Stimulated activated CD4-positive, alpha-beta T cell treated with anti-CD3 and anti-CD28 coated beads, Interleukin-1b, Interleukin-23, amount 100 ng/mL, for 24 hours (primary cell): Measurements from ENCODE around the gene ILK.

ENCODE experiments used
- DNase-seq, 4 experiments: peaks; one replicate each; pipeline ENCODE4 v3.0.0-alpha.2; 2020; ENCODE audit warnings: low read depth in 4 of 4, low spot score in 1 of 4

Gene ILK

GRCh38 chr11:6604790-6605189, 1.2 kb downstream of the ILK start:
- no peak for DNase-seq

GRCh38 chr11:6606471-6607189, 3.1 kb downstream of the ILK start:
- DNase-seq, result no peak

DNA sequence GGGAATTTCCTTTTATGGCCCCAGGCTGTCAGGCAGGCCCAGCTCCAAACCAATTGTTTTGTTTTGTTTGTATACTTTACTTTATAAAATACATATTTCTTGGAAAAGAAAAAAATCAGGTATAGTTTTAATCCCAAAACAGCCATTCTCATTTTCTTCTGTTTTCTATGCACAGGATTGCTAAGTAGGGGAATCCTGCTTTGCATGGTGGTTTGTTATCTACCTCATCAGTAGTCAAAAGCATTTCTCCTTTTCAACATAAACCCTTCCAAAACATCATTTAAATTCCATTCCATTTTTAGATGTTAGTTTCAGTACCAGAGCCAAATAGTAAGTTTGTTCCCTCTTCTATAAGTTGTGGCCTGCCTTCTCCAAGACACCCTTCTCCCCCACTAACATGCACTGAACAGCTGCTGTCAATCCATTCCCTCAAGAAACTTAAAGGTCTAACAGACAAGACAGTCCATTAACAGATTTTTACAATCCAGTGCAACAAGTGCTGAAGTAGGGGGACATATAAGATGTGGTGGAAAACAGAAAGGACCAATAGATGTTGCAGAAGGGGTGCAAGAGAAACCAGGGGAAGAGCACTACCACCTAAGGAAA, 3.7 kb downstream of the ILK start:
- no peak for DNase-seq

DNA sequence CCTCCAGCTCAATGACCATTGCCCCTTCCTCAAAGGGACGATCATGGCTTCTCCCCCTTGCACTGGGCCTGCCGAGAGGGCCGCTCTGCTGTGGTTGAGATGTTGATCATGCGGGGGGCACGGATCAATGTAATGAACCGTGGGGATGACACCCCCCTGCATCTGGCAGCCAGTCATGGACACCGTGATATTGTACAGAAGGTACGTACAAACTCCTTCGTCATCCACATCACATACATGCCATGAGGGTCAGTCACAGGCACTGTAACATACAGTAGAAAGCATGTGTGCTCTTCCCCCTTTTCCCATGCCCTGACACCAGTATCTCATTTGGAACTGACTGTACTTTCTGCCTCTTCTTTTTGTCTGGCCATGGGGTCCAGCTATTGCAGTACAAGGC, 4.4 kb downstream of the ILK start:
- no peak for DNase-seq

DNA sequence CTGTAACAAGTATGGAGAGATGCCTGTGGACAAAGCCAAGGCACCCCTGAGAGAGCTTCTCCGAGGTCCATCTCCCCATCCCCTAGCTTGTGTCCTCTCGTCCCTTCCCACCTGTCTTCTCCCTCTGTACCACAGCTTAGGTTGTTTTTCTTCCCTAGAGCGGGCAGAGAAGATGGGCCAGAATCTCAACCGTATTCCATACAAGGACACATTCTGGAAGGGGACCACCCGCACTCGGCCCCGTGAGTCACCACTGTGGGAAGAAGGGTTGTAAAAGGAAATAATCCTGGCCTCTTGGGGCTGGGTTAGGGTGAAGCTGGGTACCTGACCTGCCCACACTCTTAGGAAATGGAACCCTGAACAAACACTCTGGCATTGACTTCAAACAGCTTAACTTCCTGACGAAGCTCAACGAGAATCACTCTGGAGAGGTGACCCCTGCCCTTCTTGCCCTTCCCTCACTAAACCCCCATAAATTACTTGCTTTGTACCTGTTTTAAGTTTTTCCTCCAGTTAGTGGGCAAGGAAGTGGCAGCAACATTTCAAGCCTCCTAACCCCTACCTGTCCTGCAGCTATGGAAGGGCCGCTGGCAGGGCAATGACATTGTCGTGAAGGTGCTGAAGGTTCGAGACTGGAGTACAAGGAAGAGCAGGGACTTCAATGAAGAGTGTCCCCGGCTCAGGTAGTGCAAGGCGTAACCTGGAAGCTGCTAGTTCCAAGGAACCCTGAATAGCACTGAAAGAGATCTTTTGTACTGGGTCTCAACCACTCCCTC, 5.3 kb downstream of the ILK start:
- no peak for DNase-seq

DNA sequence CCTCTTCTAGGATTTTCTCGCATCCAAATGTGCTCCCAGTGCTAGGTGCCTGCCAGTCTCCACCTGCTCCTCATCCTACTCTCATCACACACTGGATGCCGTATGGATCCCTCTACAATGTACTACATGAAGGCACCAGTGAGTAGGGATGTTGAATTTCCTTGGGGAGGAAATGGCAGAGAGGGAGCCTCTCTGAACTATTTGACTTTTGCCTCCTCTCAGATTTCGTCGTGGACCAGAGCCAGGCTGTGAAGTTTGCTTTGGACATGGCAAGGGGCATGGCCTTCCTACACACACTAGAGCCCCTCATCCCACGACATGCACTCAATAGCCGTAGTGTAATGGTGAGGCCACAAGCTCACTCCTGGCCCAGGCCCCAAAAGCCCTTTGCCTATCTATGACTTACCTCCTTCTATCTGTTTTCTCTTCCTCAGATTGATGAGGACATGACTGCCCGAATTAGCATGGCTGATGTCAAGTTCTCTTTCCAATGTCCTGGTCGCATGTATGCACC, 6.0 kb downstream of the ILK start:
- no peak for DNase-seq

DNA sequence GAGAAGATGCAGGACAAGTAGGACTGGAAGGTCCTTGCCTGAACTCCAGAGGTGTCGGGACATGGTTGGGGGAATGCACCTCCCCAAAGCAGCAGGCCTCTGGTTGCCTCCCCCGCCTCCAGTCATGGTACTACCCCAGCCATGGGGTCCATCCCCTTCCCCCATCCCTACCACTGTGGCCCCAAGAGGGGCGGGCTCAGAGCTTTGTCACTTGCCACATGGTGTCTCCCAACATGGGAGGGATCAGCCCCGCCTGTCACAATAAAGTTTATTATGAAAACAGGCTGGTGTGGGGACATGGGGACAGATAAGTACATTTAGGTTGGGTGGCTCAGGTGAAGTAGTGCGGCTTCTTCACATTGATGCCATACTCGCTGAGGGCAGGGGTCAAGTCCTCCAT, 7.0 kb downstream of the ILK start:
- DNase-seq, result no peak

GRCh38 chr11:6611092-6611962, 7.8 kb downstream of the ILK start:
- DNase-seq, result no peak

DNA sequence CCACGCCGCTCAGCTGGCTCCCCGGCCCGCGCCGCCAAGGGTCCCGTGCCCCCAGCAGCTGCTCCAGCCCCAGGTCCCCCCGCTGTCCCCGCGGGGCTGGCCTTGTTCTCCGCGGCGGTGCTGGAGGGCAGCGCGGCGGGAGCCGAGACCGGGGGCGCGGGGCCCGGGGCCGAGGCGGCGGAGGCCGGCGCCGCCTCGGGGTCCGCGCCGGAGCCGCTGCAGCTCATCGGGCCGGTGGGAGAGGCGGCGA, 8.3 kb downstream of the ILK start:
- no peak for DNase-seq

GRCh38 chr11:6612213-6613041, 8.9 kb downstream of the ILK start, which contains the start of gene TAF10:
TAF10 (minus strand) TSS chr11:6612216; CDS start chr11:6612189, 27 bp downstream.
- DNase-seq, result peak; percentile 88 to 94 (median 92)

- DNase-seq, result no peak
Observed at GRCh38 chr11:6613496-6613895, 9.9 kb downstream of the ILK start.

- no peak for DNase-seq
Observed at GRCh38 chr11:6614446-6614845, 10.9 kb downstream of the ILK start.

DNA sequence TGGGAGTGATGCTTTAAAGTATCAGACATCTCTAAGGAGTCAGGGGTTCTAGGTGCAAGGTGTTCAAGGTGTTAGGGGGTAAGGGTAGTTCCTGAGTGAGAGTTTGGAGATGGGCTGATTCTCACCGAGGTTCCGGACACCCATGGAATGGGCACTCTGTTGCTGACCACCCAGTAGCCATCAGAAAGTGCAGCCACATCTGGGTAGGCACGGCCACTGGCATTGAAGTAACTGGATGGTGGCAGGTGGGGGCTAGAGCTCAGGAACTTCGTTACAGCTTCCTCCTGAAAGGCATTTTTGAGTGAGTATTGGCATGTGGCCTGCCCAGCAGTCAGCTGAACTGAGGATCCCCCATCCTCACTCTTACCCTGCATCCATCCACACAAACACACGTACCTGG, 11.5 kb downstream of the ILK start:
- DNase-seq, result no peak

GRCh38 chr11:6615882-6616585, 12.5 kb downstream of the ILK start:
- DNase-seq, result no peak

GRCh38 chr11:6616596-6617250, 13.1 kb downstream of the ILK start:
- DNase-seq, result no peak

DNA sequence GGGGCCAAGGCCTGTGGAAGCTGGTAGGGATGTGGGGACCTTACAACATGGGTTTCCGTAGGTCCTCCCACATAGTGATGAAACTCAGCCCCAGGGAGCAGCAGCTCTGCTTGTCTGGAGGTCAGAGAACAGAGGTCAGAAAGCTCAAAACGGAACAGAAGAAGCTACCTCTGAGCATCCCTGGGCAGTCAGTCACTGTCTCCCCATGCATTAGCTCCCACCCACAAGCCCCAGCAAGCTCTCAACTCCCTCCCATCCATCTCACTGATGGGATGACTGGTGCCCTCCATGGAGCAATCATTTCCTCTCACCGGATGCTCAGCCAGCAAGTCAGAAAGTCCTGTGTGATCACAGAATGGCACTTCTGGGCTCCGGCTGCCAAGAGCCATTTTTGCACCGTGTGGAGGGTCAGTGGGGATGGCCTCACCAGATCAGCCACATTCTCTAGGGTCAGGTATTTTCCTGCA, 13.8 kb downstream of the ILK start:
- DNase-seq, result no peak

GRCh38 chr11:6618117-6619003, 14.8 kb downstream of the ILK start:
- DNase-seq, result peak in 1 of 4 experiments; percentile 51
